CD4-positive, alpha-beta T cell treated with Interleukin-6 at 100 ng/mL for 8 hours (primary cell): ENCODE measurements around the gene BRD7.
A peak's percentile ranks its signal among the peaks of the same experiment; 100 is the strongest.

Experiments
- DNase-seq: peaks from one replicate; pipeline ENCODE4 v3.0.0-alpha.2; 2020; ENCODE audit warnings: mixed read lengths, low spot score

BRD7 gene

GRCh38 chr16:50271148-50272041 lies 97.4 kb downstream of the BRD7 start:
- DNase-seq, result no peak

DNA sequence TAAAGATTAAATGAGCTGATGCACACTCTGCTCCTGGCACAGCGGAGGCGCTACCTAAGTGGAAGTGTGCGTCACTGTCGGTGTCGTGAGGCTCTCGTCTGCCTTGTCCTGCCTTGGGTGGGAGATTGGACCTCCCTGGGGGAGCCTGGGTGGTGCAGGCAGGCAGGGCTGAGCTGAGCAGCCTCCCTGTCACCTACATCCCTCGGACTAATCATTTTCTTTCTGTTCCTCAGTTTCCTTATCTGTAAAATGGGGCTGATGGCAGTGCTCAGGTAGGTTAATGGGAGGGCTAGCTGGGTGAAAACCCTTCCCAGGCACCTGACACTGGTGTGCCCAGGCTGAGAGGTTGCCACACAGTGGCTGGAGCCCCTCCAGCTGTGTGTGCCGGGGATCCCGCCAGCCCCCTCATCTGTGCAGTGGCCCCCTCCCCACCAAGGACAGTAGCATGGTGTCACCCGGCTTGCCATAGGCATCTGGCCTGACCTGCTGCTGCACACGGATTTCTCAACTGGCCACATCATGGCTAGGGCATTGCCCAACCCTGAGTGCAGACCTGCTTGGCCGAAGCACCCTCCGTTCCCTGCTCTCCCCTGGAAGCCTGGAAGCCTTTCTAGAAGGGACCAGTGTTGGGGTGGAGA lies 98.2 kb downstream of the BRD7 start:
- no peak for DNase-seq

DNA sequence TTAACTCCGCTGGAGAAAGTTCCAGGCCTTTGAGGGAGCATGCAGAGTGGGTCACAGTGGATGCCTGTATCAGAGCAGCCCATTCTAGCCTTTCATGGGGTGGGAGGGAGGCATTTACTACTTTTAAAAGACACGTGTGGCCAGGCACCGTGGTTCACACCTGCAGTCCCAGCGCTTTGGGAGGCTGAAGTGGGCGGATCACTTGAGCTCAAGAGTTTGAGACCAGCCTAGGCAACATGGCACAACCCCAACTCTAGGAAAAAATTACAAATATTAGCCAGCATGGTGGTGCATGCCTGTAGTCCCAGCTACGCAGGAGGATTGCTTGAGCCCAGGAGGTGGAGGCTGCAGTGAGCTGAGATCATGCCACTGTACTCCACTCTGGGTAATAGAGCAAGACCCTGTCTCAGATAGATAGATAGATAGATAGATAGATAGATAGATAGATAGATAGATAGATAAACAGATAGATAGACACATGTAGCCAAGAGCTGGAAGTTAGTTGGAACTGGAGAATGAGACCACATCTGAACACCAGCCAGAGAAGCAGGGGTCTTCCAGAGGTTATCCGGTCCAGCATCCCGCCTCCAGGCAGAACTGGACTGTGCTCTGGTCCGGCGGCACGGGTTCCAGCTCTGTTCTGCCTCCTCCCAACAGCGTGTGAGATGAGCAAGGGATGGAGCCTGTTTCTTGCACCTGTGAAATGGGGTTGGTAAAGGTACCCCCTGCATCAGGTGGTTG lies 98.8 kb downstream of the BRD7 start:
- DNase-seq, result no peak

DNA sequence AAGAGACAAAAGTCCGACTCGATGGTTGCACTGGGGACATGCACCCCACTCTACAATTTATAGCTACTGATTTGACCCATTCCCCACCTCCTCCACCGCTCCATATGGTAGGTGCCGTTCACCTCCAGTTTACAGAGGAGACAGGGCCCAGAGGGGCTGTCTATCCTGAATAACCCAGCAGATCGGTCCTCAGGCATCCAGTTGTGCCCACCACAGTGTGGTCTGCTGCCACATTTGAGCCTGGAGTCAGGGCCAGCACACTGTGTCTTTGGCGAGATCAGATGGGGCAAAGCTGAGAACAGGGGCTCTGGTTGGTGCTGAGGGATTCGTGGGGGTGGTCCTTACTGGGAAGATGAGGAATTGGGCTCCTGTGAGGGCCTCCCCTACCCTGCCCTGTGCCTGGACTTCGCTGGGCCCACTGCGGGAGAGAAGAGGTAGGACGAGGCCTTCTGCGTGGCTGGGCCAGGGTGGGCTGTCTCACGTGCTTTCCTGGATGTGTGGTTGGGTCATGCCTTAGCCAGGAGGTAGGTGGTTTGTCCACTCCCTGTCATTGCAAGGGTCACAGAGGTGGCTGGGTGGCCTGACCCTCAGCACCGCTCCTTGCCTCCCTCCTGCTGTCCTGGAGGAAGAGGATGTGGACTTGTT lies 99.6 kb downstream of the BRD7 start:
- DNase-seq, result no peak

- DNase-seq, result no peak
Observed at GRCh38 chr16:50268352-50268751, 100.4 kb downstream of the BRD7 start.

- peak; percentile 45 for DNase-seq
Observed at GRCh38 chr16:50267651-50268050, 101.1 kb downstream of the BRD7 start.

DNA sequence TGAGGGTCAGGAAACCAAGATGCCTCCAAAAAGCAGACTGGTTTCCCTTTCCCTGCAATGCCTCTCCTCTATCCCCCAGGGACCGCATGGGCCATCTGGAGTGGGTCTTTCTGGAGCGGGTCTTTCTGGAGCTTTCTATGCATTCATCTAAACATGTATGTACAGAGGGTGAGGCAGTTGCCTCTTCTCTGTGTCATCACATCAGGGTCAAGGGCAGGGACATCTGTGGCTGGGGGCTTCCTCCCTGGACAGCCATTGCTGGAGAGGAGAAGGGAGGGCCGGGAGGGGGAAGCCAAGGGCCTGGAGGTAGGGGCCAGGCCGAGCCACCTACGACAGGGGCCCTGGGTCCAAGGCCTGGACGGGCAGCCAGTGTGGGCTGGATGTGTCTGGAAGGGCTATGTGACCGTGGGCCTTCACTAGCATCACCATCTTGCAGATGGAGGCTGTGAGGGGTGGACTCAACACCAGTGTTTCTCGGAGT lies 101.6 kb downstream of the BRD7 start:
- no peak for DNase-seq

GRCh38 chr16:50266337-50267091 lies 102.3 kb downstream of the BRD7 start, which contains the start of gene ADCY7:
TSS of gene ADCY7 (plus strand) at chr16:50266551. CDS start at chr16:50288180, 21,629 bp downstream.
- DNase-seq, result peak; percentile 88
